Measurements from ENCODE around the gene PCDHB4. TPM values are rescaled to one million over a fixed set of nuclear protein-coding genes. Genes with fewer than 3 reads are reported as not detected.
"Not testable (repeated sequence)": the region's sequence is repeated elsewhere in the genome, so short reads cannot be mapped to it uniquely, and the experiment has no call there.

Gene PCDHB4
- total and polyA plus RNA-seq, 2 donors from 2014 or later = 0.90 to 5.8 TPM

DNA sequence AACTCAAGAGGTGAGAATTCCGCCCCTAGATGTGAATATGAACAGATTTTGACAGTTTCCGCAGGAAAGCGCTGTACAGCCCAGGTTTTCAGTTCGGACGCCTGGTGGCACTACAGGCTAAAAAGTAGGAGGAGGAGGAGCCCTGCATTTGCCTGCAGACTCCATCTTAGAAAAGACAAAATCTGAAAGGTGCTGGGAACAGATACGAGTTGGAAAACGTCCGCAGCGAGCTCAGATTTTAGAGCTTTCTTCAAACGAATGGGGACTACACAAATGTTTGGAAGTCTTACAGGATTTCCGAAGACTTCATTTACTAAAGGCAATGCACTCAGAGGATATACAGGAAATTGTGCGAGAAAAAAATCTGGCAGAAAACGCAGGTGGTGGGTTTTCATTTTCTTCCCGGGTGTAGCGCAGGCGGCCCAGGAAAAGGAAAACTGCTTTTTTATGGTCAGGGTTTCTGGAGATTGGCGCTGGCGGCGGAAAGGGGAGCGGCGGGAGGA is 37.1 kb upstream of the PCDHB4 start:
- intact Hi-C loops (cut with DNase I) = no loop called here
- Histone ChIP-seq H3K27me3 (ENCODE audit: control insufficient read depth, insufficient read depth, low read length) (no peaks in the 10 kb centered on the region), H3K9ac (ENCODE audit: low read length in 3 of 3) (peak overlapping the region in 2 of 3 donors; percentile 17 to 34), H3K4me1 (ENCODE audit: control insufficient read depth in 2 of 3, insufficient read depth in 2 of 3, low read depth in 1 of 3, low read length in 3 of 3) (no peaks in the 10 kb centered on the region), H3K9me3 (ENCODE audit: control insufficient read depth in 2 of 3, insufficient read depth in 1 of 3, low read length in 3 of 3) (peaks cover 0 to 21% (median 1%) of the 10 kb centered on the region in 3 donors), H3K36me3 (ENCODE audit: control insufficient read depth in 2 of 3, insufficient read depth in 3 of 3, low read length in 3 of 3) (no peaks in the 10 kb centered on the region), H3K27ac (ENCODE audit: low read depth in 2 of 2, low read length in 2 of 2) (peak overlapping the region in 1 of 2 donors; percentile 57), H3K4me3 (ENCODE audit: low read length in 3 of 3) (peak overlapping the region; percentile 55 to 72 (median 63))
- DNase-seq (peak in 3 of 5 donors; percentile 51 to 67 (median 63)), FAIRE-seq (peak; percentile 15)
- TF ChIP-seq, protein P1, sequence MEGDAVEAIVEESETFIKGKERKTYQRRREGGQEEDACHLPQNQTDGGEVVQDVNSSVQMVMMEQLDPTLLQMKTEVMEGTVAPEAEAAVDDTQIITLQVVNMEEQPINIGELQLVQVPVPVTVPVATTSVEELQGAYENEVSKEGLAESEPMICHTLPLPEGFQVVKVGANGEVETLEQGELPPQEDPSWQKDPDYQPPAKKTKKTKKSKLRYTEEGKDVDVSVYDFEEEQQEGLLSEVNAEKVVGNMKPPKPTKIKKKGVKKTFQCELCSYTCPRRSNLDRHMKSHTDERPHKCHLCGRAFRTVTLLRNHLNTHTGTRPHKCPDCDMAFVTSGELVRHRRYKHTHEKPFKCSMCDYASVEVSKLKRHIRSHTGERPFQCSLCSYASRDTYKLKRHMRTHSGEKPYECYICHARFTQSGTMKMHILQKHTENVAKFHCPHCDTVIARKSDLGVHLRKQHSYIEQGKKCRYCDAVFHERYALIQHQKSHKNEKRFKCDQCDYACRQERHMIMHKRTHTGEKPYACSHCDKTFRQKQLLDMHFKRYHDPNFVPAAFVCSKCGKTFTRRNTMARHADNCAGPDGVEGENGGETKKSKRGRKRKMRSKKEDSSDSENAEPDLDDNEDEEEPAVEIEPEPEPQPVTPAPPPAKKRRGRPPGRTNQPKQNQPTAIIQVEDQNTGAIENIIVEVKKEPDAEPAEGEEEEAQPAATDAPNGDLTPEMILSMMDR (IDR thresholded peaks at IDR 0.05; ENCODE audit: borderline replicate concordance, extremely low read depth, insufficient read depth) = peak; percentile 57

DNA sequence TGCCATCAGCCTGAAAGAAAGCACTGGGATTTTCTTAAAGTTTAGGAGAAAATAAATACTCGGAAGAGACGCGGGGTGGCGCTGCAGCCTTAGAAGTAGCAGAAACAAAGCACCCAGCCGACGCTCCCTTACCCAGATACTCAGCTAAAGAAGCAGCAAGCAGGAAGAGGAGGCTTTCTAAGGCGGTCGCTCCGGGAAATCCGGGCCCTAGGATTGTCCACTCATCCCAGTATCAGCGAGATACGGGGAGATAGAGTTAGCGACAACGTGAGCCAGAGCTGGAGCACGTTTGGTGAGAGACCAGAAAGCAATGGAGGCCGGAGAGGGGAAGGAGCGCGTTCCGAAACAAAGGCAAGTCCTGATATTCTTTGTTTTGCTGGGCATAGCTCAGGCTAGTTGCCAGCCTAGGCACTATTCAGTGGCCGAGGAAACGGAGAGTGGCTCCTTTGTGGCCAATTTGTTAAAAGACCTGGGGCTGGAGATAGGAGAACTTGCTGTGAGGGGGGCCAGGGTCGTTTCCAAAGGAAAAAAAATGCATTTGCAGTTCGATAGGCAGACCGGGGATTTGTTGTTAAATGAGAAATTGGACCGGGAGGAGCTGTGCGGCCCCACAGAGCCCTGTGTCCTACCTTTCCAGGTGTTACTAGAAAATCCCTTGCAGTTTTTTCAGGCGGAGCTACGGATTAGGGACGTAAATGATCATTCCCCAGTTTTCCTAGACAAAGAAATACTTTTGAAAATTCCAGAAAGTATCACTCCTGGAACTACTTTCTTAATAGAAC is 26.9 kb upstream of the PCDHB4 start, which contains the start of gene PCDHB2:
PCDHB2 (plus strand) TSS at position 135 of the 782 bp plus-strand sequence; CDS start at position 311, 176 bp downstream.
- Histone ChIP-seq H3K27me3 (ENCODE audit: control insufficient read depth, insufficient read depth, low read length) (no peaks in the 10 kb centered on the region), H3K9ac (ENCODE audit: low read length in 3 of 3) (peak within 1 kb of the TSS in 1 of 3 donors; percentile 26), H3K4me1 (ENCODE audit: control insufficient read depth in 2 of 3, insufficient read depth in 2 of 3, low read depth in 1 of 3, low read length in 3 of 3) (no peaks in the 10 kb centered on the region), H3K27ac (ENCODE audit: low read depth in 2 of 2, low read length in 2 of 2) (no peak within 1 kb of the TSS), H3K9me3 (ENCODE audit: control insufficient read depth in 2 of 3, insufficient read depth in 1 of 3, low read length in 3 of 3) (peaks cover 0 to 26% (median 4%) of the 10 kb centered on the region in 3 donors), H3K36me3 (ENCODE audit: control insufficient read depth in 2 of 3, insufficient read depth in 3 of 3, low read length in 3 of 3) (no peaks in the 10 kb centered on the region), H3K4me3 (ENCODE audit: low read length in 3 of 3) (peak within 1 kb of the TSS; percentile 24 to 50 (median 26))
- DNase-seq (peak; percentile 26 to 55 (median 46)), FAIRE-seq (no peak)
- TF ChIP-seq, protein P1 (IDR thresholded peaks at IDR 0.05; ENCODE audit: borderline replicate concordance, extremely low read depth, insufficient read depth) = no peak
- intact Hi-C loops (cut with DNase I) = no loop called here

DNA sequence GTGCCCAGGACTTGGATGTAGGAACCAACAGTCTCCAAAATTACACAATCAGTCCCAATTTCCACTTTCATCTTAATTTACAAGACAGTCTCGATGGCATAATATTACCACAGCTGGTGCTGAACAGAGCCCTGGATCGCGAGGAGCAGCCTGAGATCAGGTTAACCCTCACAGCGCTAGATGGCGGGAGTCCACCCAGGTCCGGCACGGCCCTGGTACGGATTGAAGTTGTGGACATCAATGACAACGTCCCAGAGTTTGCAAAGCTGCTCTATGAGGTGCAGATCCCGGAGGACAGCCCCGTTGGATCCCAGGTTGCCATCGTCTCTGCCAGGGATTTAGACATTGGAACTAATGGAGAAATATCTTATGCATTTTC is 26.4 kb upstream of the PCDHB4 start:
- Histone ChIP-seq H3K4me1 (ENCODE audit: control insufficient read depth in 2 of 3, insufficient read depth in 2 of 3, low read depth in 1 of 3, low read length in 3 of 3) (no peaks in the 10 kb centered on the region), H3K27me3 (ENCODE audit: control insufficient read depth, insufficient read depth, low read length) (no peaks in the 10 kb centered on the region), H3K9me3 (ENCODE audit: control insufficient read depth in 2 of 3, insufficient read depth in 1 of 3, low read length in 3 of 3) (peaks cover 0 to 28% (median 4%) of the 10 kb centered on the region in 3 donors), H3K36me3 (ENCODE audit: control insufficient read depth in 2 of 3, insufficient read depth in 3 of 3, low read length in 3 of 3) (no peaks in the 10 kb centered on the region), H3K4me3 (ENCODE audit: low read length in 3 of 3) (peak overlapping the region in 1 of 3 donors; percentile 50), H3K9ac (ENCODE audit: low read length in 3 of 3) (no peak overlapping the region), H3K27ac (ENCODE audit: low read depth in 2 of 2, low read length in 2 of 2) (no peak overlapping the region)
- intact Hi-C loops (cut with DNase I) = no loop called here
- TF ChIP-seq, protein P1 (IDR thresholded peaks at IDR 0.05; ENCODE audit: borderline replicate concordance, extremely low read depth, insufficient read depth) = no peak
- FAIRE-seq (no peak), DNase-seq (peak in 1 of 5 donors; percentile 41)

DNA sequence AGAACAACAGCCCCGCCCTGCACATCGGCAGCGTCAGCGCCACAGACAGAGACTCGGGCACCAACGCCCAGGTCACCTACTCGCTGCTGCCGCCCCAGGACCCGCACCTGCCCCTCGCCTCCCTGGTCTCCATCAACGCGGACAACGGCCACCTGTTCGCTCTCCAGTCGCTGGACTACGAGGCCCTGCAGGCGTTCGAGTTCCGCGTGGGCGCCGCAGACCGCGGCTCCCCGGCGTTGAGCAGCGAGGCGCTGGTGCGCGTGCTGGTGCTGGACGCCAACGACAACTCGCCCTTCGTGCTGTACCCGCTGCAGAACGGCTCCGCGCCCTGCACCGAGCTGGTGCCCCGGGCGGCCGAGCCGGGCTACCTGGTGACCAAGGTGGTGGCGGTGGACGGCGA is 25.4 kb upstream of the PCDHB4 start:
- FAIRE-seq; H3K4me3 ChIP-seq (ENCODE audit: low read length in 3 of 3); H3K9ac ChIP-seq (ENCODE audit: low read length in 3 of 3); intact Hi-C loops (cut with DNase I); H3K36me3 ChIP-seq (ENCODE audit: control insufficient read depth in 2 of 3, insufficient read depth in 3 of 3, low read length in 3 of 3); H3K27me3 ChIP-seq (ENCODE audit: control insufficient read depth, insufficient read depth, low read length); H3K27ac ChIP-seq (ENCODE audit: low read depth in 2 of 2, low read length in 2 of 2); H3K4me1 ChIP-seq (ENCODE audit: control insufficient read depth in 2 of 3, insufficient read depth in 2 of 3, low read depth in 1 of 3, low read length in 3 of 3): not testable (repeated sequence)
- peaks cover 0 to 38% (median 4%) of the 10 kb centered on the region in 3 donors for H3K9me3 ChIP-seq (ENCODE audit: control insufficient read depth in 2 of 3, insufficient read depth in 1 of 3, low read length in 3 of 3)
- peak in 1 of 5 donors; percentile 48 for DNase-seq

DNA sequence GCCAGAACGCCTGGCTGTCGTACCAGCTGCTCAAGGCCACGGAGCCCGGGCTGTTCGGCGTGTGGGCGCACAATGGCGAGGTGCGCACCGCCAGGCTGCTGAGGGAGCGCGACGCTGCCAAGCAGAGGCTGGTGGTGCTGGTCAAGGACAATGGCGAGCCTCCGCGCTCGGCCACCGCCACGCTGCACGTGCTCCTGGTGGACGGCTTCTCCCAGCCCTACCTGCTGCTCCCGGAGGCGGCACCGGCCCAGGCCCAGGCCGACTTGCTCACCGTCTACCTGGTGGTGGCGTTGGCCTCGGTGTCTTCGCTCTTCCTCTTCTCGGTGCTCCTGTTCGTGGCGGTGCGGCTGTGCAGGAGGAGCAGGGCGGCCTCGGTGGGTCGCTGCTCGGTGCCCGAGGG is 25.0 kb upstream of the PCDHB4 start:
- FAIRE-seq; H3K9ac ChIP-seq (ENCODE audit: low read length in 3 of 3); H3K27ac ChIP-seq (ENCODE audit: low read depth in 2 of 2, low read length in 2 of 2); H3K4me1 ChIP-seq (ENCODE audit: control insufficient read depth in 2 of 3, insufficient read depth in 2 of 3, low read depth in 1 of 3, low read length in 3 of 3); H3K4me3 ChIP-seq (ENCODE audit: low read length in 3 of 3); H3K27me3 ChIP-seq (ENCODE audit: control insufficient read depth, insufficient read depth, low read length); DNase-seq; H3K36me3 ChIP-seq (ENCODE audit: control insufficient read depth in 2 of 3, insufficient read depth in 3 of 3, low read length in 3 of 3); intact Hi-C loops (cut with DNase I): not testable (repeated sequence)
- peaks cover 0 to 39% (median 4%) of the 10 kb centered on the region in 3 donors for H3K9me3 ChIP-seq (ENCODE audit: control insufficient read depth in 2 of 3, insufficient read depth in 1 of 3, low read length in 3 of 3)

All from kidney (tissue), 14 donors.